Cardiac fibroblast (primary cell): Measurements from ENCODE around the gene KSR1.

Experiments
- DNase-seq, 2 donors: peaks; one replicate each; pipeline versions ENCODE4 v3.0.0 to v3.0.0-alpha.2; 2010; ENCODE audit warnings: low read depth in 2 of 2
- H3K4me3 ChIP-seq, 2 donors: replicated peaks in 1 of 2; 1 replicate in 1 of 2; 2 replicates in 1 of 2; pipeline ENCODE4 v1.5.1; 2011; ENCODE audit warnings: low read depth in 2 of 2, low read length in 2 of 2, mild to moderate bottlenecking in 2 of 2, moderate library complexity in 1 of 2
- TF ChIP-seq, protein P1 (sequence below): IDR thresholded peaks from one replicate; pipeline ENCODE4 v1.5.1; 2011; ENCODE audit warnings: low read depth, mild to moderate bottlenecking, low read length, inconsistent platforms

Gene KSR1

DNA sequence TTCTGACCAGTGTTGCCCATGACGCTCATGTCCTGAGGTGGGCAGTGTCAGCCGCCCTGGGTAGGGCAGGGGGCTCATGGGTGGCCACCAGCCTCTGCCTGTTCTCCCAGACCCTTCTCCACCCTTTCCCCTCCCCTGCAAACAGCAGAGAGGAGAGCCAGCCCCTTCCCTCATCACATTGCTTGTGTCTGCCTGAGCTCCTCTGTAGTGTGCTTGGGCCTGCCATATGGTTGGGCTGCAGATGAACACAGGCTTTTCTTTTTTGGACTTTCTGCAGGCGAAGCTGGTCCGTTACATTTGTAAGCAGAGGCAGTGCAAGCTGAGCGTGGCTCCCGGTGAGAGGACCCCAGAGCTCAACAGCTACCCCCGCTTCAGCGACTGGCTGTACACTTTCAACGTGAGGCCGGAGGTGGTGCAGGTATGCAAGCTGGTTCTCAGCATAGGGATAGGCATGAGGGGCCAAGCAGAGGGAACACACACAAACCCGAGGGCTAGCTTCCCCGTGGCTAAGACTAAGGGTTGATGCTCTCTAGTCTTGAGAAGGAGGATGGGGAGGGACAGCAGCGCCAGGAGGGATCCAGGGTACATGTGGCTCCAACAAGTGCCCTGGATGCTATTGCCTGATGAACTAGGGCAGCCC is 94.2 kb downstream of the KSR1 start:
- DNase-seq, result no peak
- no peak overlapping the region for H3K4me3 ChIP-seq
- TF ChIP-seq, protein P1, sequence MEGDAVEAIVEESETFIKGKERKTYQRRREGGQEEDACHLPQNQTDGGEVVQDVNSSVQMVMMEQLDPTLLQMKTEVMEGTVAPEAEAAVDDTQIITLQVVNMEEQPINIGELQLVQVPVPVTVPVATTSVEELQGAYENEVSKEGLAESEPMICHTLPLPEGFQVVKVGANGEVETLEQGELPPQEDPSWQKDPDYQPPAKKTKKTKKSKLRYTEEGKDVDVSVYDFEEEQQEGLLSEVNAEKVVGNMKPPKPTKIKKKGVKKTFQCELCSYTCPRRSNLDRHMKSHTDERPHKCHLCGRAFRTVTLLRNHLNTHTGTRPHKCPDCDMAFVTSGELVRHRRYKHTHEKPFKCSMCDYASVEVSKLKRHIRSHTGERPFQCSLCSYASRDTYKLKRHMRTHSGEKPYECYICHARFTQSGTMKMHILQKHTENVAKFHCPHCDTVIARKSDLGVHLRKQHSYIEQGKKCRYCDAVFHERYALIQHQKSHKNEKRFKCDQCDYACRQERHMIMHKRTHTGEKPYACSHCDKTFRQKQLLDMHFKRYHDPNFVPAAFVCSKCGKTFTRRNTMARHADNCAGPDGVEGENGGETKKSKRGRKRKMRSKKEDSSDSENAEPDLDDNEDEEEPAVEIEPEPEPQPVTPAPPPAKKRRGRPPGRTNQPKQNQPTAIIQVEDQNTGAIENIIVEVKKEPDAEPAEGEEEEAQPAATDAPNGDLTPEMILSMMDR, result no peak

DNA sequence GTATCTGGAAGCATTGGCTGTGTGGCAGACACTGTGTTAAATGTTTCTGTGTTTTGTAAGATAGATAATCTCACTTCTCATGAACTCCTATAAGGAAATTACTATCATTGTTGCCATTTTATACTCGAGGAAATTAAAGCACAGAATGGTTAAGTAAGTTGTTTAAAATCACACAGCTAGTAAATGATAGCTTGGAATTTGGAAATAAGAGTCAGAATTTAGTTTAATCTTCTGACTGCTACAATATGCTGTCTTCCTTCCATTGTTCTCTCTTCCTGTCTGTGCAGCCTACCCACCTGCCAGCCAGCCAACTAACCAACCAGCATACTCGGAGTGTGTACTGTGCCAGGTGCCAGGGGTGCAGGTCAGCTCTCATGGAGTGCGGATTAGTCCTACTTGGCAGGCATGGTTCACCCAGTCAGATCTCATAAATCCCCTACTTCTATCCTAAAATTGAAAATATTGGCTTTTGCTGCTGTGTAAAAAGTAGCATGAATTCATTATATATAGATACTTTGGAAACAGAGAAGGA is 94.8 kb downstream of the KSR1 start:
- TF ChIP-seq, protein P1, result no peak
- DNase-seq, result no peak
- no peak overlapping the region for H3K4me3 ChIP-seq

DNA sequence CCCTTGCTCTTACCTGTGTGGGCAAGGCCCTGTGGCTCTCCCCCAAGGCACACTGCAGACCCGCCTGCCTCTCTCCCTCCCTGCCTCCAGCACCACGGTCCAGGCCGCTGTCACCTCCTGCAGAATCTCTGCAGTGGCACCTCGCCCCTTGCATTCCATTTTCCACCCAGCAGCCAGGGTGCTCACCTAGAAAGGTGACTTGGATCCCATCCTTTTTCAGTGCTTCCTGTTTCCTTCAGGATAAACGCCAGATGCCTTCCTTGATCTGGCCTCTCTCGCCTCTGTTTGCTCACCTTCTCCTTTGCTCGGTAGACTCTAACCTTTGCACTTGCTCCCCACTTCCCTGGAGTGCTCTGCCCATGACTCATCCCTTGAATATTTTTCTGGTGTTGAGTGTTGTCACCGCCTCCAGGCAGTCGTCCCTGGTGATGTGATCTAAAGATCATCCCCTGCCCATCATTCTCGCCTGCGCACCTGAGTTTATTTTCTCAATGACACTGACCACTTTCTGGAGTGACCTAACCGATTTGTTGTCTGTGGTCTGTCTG is 95.5 kb downstream of the KSR1 start:
- no peak overlapping the region for H3K4me3 ChIP-seq
- TF ChIP-seq, protein P1, result no peak
- peak in 1 of 2 donors; percentile 43 for DNase-seq

DNA sequence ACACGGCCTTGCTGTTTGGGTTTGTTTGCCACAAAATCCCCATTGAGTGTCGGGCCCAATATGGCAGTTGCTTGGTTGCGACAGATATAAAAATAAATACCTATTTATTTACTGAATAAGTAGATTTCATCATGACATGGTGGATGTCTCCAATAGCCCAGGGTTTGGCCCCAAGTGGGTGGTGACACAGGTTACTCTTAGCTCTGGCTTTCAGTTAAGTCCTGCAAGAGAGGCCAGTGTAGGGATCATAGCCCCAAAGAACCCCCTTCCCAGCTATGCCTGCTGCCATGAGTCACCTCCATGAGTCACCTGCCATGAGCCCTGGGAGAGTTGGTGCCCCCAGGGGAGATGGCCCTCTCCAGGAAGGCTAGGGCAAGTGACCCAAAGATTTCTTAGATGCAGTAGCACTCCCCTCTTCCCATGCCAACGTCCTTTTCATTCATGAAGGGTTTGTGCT is 96.1 kb downstream of the KSR1 start:
- TF ChIP-seq, protein P1, result peak; percentile 11
- DNase-seq, result peak; percentile 37 to 77
- H3K4me3 ChIP-seq, result no peak overlapping the region

DNA sequence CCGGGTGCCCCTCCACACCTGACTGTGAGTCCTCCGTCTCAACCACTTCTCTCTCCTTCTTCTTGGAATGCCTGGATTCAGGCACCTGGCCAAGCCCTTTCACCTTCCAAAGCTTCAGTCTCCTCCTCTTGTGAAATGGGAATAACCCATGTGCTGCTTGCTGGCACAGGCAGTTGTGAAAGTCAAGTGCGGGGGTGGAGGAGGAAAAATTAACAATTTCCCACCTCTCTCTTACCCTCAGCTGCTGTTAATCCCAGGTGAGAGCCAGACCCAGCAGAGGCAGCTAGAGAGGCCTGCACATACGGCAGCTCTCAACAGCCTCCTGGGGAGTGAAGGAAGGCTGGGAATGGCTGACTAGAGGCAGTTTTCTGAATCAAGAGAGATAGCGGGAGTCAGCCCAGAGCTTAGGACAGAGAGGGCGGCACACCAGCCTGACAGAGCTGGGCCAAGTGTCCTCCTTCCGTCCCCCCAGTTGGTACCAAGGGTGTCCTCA is 96.8 kb downstream of the KSR1 start:
- no peak overlapping the region for H3K4me3 ChIP-seq
- peak in 1 of 2 donors; percentile 60 for DNase-seq
- TF ChIP-seq, protein P1, result no peak

DNA sequence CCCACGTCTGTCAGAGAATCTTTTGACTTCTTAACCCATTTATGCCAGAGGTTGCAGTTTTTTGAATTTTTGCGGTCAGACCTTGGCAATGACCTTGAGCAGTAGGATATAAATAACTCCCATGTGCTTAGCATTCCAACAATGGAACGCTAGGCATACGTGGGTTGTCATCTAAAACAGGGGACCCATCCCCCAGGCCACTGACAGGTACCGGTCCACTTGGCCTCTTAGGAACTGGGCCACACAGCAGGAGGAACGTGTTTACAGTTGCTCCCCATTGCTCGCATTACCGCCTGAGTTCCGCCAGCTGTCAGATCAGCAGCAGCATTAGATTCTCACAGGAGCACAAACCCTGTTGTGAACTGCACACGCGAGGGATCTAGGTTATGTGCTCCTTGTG is 97.9 kb downstream of the KSR1 start:
- DNase-seq, result peak; percentile 38 to 49
- no peak overlapping the region for H3K4me3 ChIP-seq
- TF ChIP-seq, protein P1, result no peak
